ENCODE measurements around the gene TFPI.
"Not testable (repeated sequence)": the region's sequence is repeated elsewhere in the genome, so short reads cannot be mapped to it uniquely, and the experiment has no call there.

TFPI gene

DNA sequence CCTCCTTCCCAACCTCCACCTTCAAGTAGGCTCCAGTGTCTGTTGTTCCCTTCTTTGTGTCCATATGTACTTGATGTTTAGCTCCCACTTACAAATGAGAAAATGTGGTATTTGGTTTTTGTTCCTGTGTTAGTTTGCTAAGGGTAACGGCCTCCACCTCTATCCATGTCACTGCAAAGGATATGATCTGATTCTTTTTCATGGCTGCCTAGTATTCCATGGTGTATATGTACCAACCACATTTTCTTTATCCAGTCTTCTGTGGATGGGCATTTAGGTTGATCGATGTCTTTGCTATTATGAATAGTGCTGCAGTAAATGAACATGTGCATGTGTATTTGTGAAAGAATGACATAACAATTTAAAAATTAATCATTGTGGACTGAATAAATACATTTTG, 19.5 kb upstream of the TFPI start:
- TF ChIP-seq CTCF (IDR thresholded peaks at IDR 0.05; ENCODE audit: insufficient read depth, missing control alignments), result no peak
- FAIRE-seq (no peak), DNase-seq (ENCODE audit: insufficient read length, low spot score) (no peak)

- FAIRE-seq; DNase-seq (ENCODE audit: insufficient read length, low spot score): not testable (repeated sequence)
These were observed 17.8 kb upstream of the TFPI start for GRCh38 chr2:187571996-187572395.

GRCh38 chr2:187569571-187569970, 15.3 kb upstream of the TFPI start:
- no peak for TF ChIP-seq CTCF (IDR thresholded peaks at IDR 0.05; ENCODE audit: insufficient read depth, missing control alignments)
- FAIRE-seq, result no peak
- no peak for DNase-seq (ENCODE audit: insufficient read length, low spot score)

- FAIRE-seq (no peak), DNase-seq (ENCODE audit: insufficient read length, low spot score) (no peak)
- TF ChIP-seq CTCF (IDR thresholded peaks at IDR 0.05; ENCODE audit: insufficient read depth, missing control alignments), result no peak
These were observed 14.8 kb upstream of the TFPI start for GRCh38 chr2:187569042-187569441.

- no peak for FAIRE-seq
- no peak for TF ChIP-seq CTCF (IDR thresholded peaks at IDR 0.05; ENCODE audit: insufficient read depth, missing control alignments)
- DNase-seq (ENCODE audit: insufficient read length, low spot score), result no peak
These were observed 12.9 kb upstream of the TFPI start for GRCh38 chr2:187567126-187567525.

GRCh38 chr2:187566712-187567111, 12.5 kb upstream of the TFPI start:
- DNase-seq (ENCODE audit: insufficient read length, low spot score) (no peak), FAIRE-seq (no peak)
- no peak for TF ChIP-seq CTCF (IDR thresholded peaks at IDR 0.05; ENCODE audit: insufficient read depth, missing control alignments)

GRCh38 chr2:187566266-187566665, 12.0 kb upstream of the TFPI start:
- no peak for TF ChIP-seq CTCF (IDR thresholded peaks at IDR 0.05; ENCODE audit: insufficient read depth, missing control alignments)
- FAIRE-seq (no peak), DNase-seq (ENCODE audit: insufficient read length, low spot score) (no peak)

DNA sequence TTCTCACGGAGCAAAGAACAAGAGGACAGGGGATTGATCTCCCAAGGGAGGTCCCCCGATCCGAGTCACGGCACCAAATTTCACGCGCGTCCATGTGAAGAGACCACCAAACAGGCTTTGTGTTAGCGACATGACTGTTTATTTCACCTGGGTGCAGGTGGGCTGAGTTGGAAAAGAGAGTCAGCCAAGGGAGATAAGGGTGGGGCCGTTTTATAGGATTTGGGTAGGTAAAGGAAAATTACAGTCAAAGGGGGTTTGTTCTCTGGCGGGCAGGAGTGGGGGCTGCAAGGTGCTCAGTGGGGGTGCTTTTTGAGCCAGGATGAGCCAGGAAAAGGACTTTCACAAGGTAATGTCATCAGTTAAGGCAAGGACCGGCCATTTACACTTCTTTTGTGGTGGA, 11.4 kb upstream of the TFPI start:
- DNase-seq (ENCODE audit: insufficient read length, low spot score); FAIRE-seq: not testable (repeated sequence)

DNA sequence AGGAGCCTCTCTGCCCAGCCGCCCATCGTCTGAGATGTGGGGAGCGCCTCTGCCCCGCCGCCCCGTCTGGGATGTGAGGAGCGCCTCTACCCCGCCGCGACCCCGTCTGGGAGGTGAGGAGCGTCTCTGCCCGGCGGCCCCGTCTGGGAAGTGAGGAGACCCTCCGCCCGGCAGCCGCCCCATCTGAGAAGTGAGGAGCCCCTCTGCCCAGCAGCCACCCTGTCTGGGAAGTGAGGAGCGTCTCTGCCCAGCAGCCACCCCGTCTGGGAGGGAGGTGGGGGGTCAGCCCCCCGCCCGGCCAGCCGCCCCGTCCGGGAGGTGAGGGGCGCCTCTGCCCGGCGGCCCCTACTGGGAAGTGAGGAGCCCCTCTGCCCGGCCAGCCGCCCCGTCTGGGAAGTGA, 2.3 kb upstream of the TFPI start:
- not testable (repeated sequence) for FAIRE-seq

More for the DNA sequence above, 2.3 kb upstream of the TFPI start:
- DNase-seq (ENCODE audit: insufficient read length, low spot score), result not testable (repeated sequence)

All from D721Med (cell line).